HL-60/S4 treated with retinoic acid at 250 ng/mL for 4 days and 3 days (cell line): ENCODE measurements around the gene TBC1D25.

ENCODE experiments used
- in situ Hi-C: fragments of 300-500 bp; cut with MboI; formaldehyde crosslinking; loops from 2 replicates; pipeline ENCODE4 v1.7.0; 2022; ENCODE audit warnings: low sequenced_read_pairs

Gene TBC1D25, protein sequence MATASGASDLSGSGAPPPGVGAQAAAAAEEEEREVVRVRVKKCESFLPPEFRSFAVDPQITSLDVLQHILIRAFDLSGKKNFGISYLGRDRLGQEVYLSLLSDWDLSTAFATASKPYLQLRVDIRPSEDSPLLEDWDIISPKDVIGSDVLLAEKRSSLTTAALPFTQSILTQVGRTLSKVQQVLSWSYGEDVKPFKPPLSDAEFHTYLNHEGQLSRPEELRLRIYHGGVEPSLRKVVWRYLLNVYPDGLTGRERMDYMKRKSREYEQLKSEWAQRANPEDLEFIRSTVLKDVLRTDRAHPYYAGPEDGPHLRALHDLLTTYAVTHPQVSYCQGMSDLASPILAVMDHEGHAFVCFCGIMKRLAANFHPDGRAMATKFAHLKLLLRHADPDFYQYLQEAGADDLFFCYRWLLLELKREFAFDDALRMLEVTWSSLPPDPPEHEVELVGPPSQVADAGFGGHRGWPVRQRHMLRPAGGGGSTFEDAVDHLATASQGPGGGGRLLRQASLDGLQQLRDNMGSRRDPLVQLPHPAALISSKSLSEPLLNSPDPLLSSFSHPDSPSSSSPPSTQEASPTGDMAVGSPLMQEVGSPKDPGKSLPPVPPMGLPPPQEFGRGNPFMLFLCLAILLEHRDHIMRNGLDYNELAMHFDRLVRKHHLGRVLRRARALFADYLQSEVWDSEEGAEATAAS

GRCh38 chrX:48539345-48540027, at the start of gene TBC1D25:
Gene TBC1D25, plus strand, starts transcription at chrX:48539714. Its CDS starts 84 bp downstream, at chrX:48539798.
- in situ Hi-C loops = no loop called here

DNA sequence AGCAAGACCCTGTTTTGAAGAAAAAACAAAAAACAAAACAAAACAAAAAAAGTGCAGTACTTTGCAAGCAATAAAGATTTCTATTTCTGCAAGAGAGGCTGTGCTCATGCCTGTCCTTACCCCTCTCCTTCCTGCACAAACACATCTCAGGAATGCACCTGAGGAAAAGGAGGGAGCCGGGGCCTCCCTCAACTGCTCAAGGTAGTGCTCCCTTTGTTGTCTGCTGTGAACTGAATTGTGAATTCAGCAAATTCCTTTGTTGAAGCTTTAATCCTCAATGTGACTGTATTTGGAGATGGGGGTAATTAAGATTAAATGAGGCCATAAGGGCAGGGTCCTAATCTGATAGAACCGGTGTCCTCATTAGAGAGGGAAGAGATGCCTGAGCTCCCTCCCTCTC, 49.6 kb upstream of the TBC1D25 start:
- in situ Hi-C loops = loop anchor here (25.0 kb wide), 2 partner anchors 403 to 678 kb away; no protein-coding TSS in a partner anchor

DNA sequence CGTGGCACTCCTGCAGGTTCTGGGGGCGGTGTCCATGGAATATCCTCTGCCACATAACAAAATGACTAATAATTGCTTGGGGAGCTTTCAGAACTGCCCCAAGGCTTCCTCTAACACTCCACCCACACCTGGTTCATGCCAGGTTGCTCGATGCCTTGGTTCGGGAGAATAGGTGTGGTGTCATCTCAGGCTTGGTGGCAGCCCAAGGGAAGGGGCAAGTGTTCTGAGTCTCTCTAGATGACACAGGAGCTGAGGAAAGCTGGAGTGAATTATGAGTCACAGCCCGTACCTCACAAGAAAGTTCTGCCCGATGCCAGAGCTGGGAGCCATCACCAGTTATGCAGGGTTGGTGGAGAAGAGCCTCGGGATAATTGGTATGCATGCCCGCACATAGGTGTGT, 48.9 kb upstream of the TBC1D25 start:
- in situ Hi-C loops = loop anchor here (25.0 kb wide), 2 partner anchors 403 to 678 kb away; no protein-coding TSS in a partner anchor

GRCh38 chrX:48491809-48492208, 47.7 kb upstream of the TBC1D25 start:
- in situ Hi-C loops = loop anchor here (25.0 kb wide), 2 partner anchors 405 to 680 kb away; no protein-coding TSS in a partner anchor

DNA sequence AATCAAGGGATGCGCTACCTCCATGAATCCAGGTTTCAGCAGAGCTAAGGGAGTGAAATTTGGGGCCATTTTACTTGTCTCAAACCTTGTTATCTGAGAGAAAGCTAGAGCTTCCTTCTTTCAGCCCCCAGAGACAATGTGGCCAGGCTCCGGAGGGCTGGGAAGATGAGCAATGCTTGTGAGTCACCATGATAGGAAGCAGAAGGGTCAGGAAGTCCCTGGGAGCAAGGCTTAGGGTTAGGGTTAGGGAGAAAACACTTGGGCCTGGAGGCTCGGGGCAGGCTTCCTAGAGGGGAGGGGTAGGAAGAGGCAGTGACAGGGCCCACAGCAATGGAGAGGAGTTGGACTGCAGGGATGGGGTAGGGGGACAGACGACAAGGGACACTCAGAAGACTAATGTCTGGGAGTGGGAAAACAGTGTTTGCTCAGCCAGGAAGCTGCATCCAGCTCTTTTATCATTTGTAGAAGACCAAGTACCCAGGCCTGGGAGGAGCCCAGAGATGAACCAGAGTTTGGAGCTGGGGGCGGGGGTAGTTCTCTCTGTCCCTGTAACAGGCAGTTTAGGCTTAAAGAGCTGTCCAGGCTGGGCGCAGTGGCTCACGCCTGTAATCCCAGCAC, 47.1 kb upstream of the TBC1D25 start:
- in situ Hi-C loops = loop anchor here (25.0 kb wide), 2 partner anchors 405 to 680 kb away; no protein-coding TSS in a partner anchor

DNA sequence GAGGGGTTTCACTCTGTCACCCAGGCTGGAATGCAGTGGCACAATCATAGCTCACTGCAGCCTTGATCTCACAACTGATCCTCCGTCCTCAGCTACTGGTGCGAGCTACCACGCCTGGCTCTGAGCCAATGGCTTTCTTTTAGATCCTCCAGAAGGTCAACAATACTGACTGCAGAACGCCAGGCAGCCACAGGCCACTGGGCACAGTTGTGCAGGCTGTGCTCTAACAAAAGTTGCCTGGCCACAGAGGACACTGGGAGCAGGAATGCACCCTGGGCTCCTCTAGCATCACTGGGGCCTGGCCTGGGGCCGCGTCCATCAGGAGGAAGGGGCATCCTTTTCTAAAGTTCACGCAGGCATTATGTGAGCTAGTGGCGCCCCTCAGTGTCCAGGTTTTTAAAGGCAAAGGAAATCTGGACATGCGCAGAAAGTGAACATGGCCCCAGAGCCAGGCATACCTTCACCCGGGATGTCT, 45.6 kb upstream of the TBC1D25 start:
- in situ Hi-C loops = loop anchor here (25.0 kb wide), 2 partner anchors 407 to 682 kb away; no protein-coding TSS in a partner anchor

DNA sequence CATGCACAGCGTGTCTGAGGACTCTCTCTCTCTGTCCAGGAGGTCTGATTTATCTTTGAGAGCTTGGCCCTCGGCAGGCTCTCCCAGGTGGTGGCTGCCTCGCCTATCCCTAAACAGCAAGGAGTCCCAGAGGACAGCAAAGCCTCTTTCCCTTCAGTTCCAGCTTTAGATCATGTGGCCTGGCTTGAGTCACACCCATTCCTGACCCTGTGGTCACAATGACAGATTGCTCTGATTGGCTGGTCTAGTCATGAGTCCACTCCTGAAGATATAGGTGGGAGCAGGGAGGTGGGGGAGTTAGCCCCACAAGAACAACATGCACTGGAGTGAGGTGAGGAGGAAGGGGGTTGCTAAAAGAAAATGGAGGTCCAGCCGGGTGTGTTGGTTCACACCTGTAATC, 42.9 kb upstream of the TBC1D25 start:
- in situ Hi-C loops = loop anchor here (25.0 kb wide), 2 partner anchors 409 to 684 kb away; no protein-coding TSS in a partner anchor

DNA sequence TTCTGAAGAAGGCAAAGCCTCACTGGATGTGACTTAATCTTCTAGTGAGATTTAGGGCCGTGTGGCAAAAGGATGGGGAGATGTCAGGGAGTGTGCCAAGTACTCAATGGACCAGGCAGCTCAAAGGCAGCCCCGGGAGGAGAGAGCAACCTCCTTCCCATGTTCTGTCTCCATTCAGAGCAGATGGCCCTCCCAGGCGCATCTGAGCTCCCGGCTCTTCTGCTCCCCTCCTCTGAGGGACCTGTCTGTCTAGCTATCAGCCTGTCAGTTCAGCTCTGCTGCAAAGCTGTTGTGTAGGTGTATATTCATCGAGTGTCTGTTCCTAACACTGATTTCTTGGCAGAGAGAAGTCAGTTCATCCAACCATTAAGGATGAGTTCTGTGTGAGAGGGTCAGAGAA, 41.6 kb upstream of the TBC1D25 start:
- in situ Hi-C loops = loop anchor here (25.0 kb wide), 2 partner anchors 411 to 686 kb away; no protein-coding TSS in a partner anchor

DNA sequence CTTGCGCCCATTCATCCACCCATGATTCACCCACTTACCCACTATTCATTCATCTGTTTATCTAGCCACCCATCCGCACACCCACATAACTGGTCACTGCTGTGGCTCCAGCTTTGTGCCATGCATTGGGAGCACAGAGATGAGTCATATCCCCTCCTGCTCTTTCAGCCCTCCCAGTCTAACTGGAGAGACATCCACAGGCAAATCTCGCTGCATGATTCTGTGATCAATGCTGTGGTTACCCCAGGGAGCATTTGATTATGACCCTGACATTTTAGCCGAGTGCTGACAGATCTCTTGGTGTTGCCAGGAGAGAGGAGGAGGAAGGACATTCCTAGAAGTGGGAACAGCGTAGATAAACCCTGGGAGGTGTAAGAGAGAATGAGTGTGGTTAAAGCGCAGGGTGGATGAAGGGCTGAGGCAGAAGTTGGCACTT, 41.1 kb upstream of the TBC1D25 start:
- in situ Hi-C loops = loop anchor here (25.0 kb wide), 2 partner anchors 411 to 686 kb away; no protein-coding TSS in a partner anchor

- in situ Hi-C loops = no loop called here
Observed at GRCh38 chrX:48504261-48504660, 35.3 kb upstream of the TBC1D25 start.

DNA sequence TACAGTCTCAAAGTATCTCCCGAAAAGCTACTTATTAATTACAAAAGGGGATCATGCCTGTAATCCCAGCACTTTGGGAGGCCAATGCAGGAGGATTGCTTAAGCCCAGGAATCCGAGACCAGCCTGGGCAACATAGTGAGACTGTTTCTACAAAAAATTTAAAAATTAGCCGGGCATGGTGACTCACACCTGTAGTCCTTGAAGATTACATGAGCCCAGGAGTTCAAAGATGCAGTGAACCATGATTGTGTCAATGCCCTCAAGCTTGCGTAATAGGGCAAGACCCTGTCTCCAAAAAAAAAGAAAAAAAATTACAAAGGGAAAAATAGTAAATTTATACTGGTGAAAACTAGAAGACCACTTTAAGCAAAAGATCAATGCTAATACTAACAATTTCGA, 34.0 kb upstream of the TBC1D25 start:
- in situ Hi-C loops = no loop called here

- in situ Hi-C loops = no loop called here
Observed at GRCh38 chrX:48507246-48507645, 32.3 kb upstream of the TBC1D25 start.

DNA sequence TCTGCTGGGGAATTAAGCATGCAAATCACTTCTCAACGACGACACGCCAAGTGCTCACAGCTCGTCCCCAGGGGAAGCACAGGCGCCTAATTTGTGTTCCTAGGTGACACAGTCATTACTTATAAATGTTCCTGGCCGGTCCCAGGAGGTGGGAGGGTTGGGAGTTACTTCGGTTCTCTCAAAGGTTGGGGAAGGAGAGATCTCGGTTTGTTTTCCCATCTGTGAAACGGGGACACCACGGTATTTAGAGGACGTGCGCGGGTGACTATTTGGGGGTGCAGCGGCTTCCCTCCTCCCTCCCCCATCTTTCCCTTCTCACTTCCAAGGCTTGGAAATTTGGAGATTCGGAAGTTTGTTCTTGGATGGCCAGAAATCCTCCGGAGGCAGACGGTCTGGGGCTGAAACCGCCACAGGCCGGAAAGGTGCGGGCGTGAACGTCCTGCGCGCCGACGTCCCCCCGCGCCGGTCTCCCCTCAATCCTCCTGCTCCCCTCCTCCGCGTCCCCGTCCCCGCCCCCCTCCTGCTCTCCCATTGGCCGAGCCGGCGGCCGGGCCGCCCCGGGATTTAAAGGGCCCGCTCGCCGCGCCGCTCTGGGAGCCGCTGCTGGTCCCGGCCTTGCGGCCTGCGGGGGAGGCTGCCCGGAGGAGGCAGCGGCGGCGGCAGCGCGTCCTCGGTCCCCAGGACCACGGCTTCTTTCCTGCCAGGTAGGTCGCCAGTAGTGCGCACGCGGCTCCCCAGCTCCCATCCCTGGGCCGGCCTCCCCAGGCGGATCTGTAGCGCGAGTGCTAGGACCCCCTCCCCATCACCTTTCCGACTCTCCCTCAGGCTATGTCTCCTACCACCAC, 30.9 kb upstream of the TBC1D25 start, which contains the start of gene PORCN:
Gene PORCN (plus strand): TSS at position 593 of the 845 bp plus-strand sequence. CDS start 829 bp downstream, outside the sequence.
- in situ Hi-C loops = no loop called here

DNA sequence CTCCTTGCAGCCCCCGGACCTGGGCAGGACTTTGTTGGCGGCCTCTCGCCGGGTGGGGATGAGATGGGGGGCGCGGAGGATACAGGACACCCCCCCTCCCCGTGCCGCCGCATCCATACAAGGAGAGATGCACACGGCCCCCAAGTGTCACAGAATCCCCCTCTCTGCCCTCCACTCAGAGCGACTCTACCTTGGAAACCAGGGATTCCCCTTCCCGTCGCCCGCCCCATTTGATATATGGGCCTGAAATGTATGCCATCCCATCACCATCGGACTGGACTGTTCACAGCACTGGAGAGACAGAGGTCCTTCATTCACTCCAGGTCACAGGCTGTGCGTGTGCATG, 30.3 kb upstream of the TBC1D25 start:
- in situ Hi-C loops = no loop called here

GRCh38 chrX:48509619-48510018, 29.9 kb upstream of the TBC1D25 start:
- in situ Hi-C loops = no loop called here

DNA sequence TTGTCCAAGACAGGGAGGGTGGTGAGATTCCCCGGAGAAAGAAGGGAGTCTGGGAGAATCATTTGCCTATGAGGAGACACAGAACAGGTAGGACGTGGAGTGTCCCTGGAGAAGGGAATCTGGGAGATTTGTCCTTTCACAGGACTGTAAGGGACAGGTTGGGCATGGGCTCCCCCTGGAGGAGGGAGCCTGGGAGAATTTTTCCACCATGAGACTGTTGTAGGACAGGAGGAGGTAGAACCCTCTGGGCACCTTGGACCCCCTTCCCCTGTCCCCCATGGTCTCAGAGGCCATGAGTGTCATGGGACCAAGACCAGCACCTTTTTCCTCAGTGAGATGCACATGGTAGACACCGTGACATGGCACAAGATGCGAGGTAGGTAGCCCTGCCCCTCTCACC, 28.0 kb upstream of the TBC1D25 start:
- in situ Hi-C loops = no loop called here

DNA sequence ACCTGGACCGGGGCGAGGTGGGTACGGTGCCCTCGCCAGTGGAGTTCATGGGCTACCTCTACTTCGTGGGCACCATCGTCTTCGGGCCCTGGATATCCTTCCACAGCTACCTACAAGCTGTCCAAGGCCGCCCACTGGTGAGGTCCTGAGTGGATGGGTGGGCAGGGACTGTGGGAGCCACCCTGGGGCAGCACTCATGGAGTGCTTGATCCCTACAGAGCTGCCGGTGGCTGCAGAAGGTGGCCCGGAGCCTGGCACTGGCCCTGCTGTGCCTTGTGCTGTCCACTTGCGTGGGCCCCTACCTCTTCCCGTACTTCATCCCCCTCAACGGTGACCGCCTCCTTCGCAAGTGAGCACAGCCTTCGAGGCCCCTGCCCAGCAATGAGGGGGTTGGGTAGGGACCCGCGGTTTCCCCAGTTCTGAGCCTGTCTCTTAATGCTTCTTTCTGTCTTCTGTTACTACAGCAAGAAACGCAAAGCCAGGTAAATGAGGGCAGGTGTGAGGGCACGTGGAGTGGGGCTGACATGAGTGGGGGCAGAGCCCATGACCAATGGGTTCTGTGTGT, 27.1 kb upstream of the TBC1D25 start:
- in situ Hi-C loops = no loop called here

- in situ Hi-C loops = no loop called here
Observed at GRCh38 chrX:48513670-48514069, 25.8 kb upstream of the TBC1D25 start.

GRCh38 chrX:48514126-48514806, 25.2 kb upstream of the TBC1D25 start:
- in situ Hi-C loops = no loop called here
